Suprapubic skin (tissue), 3 donors: ENCODE results near the gene DCBLD1.

Experiments used
- EP300 ChIP-seq: sonication (generic); formaldehyde crosslinking; IDR thresholded peaks from one replicate; pipeline ENCODE4 v1.6.1; 2017; ENCODE audit warnings: antibody characterized with exemption
- TF ChIP-seq, protein P1 (sequence below), 2 donors: fragments of 200-600 bp in 1 of 2; fragments of 450-650 bp in 1 of 2; sonication (generic) in 1 of 2; IDR thresholded peaks; one replicate each; pipeline ENCODE4 v1.5.1; 2016 to 2019; ENCODE audit warnings: antibody characterized with exemption in 2 of 2, mild to moderate bottlenecking in 1 of 2, moderate library complexity in 1 of 2

DNA sequence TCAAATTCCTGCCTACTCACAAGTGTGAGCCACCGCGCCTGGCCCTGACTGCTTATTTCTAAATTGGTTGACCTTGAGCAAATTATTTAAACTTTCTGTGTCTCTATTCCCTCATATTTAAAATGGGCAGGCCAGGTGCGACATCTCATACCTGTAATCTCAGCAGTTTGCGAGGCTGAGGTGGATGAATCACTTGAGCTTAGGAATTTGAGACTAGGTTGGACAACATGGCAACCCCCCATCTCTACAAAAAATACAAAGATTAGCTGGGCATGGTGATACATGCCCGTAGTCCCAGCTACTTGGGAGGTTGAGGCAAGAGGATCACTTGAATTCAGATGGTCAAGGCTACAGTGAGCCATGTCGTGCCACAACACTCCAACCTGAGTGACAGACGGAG, 26.5 kb downstream of the DCBLD1 start:
- TF ChIP-seq, protein P1, sequence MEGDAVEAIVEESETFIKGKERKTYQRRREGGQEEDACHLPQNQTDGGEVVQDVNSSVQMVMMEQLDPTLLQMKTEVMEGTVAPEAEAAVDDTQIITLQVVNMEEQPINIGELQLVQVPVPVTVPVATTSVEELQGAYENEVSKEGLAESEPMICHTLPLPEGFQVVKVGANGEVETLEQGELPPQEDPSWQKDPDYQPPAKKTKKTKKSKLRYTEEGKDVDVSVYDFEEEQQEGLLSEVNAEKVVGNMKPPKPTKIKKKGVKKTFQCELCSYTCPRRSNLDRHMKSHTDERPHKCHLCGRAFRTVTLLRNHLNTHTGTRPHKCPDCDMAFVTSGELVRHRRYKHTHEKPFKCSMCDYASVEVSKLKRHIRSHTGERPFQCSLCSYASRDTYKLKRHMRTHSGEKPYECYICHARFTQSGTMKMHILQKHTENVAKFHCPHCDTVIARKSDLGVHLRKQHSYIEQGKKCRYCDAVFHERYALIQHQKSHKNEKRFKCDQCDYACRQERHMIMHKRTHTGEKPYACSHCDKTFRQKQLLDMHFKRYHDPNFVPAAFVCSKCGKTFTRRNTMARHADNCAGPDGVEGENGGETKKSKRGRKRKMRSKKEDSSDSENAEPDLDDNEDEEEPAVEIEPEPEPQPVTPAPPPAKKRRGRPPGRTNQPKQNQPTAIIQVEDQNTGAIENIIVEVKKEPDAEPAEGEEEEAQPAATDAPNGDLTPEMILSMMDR (IDR thresholded peaks at IDR 0.05): no peak
- TF ChIP-seq EP300: no peak
